HG02852 (cell line): Measurements from ENCODE around the gene ZNF562.
A peak's percentile ranks its signal among the peaks of the same experiment; 100 is the strongest.
"Not testable (repeated sequence)": the region's sequence is repeated elsewhere in the genome, so short reads cannot be mapped to it uniquely, and the experiment has no call there.

Experiments
- ATAC-seq: cut with Tn5 transposase; IDR thresholded peaks from one replicate; pipeline ENCODE4 v1.9.1; 2021; ENCODE audit warnings: mild to moderate bottlenecking, moderate library complexity; ENCODE audit not compliant: unreplicated experiment

Gene ZNF562

GRCh38 chr19:9674663-9675357 is at the start of gene ZNF562:
Gene ZNF562 (minus strand): TSS chr19:9675100. CDS start chr19:9660744, 14,356 bp downstream.
- ATAC-seq = peak; percentile 90

GRCh38 chr19:9724157-9724556 is 49.3 kb upstream of the ZNF562 start:
- ATAC-seq = no peak

GRCh38 chr19:9721861-9722260 is 47.0 kb upstream of the ZNF562 start:
- no peak for ATAC-seq

GRCh38 chr19:9720541-9720940 is 45.6 kb upstream of the ZNF562 start:
- no peak for ATAC-seq

- ATAC-seq = no peak
Observed at GRCh38 chr19:9711815-9712214, 36.9 kb upstream of the ZNF562 start.

- ATAC-seq = no peak
Observed at GRCh38 chr19:9709305-9709704, 34.4 kb upstream of the ZNF562 start.

- ATAC-seq = no peak
Observed at GRCh38 chr19:9705836-9706235, 30.9 kb upstream of the ZNF562 start.

- no peak for ATAC-seq
Observed at GRCh38 chr19:9702186-9702585, 27.3 kb upstream of the ZNF562 start.

- ATAC-seq = no peak
Observed at GRCh38 chr19:9700229-9700981, 25.5 kb upstream of the ZNF562 start.

- ATAC-seq = not testable (repeated sequence)
Observed at GRCh38 chr19:9690301-9690700, 15.4 kb upstream of the ZNF562 start.

- not testable (repeated sequence) for ATAC-seq
Observed at GRCh38 chr19:9679996-9680395, 5.1 kb upstream of the ZNF562 start.

- ATAC-seq = not testable (repeated sequence)
Observed at GRCh38 chr19:9675358-9675901, 530 bp upstream of the ZNF562 start.

GRCh38 chr19:9673912-9674662 is 813 bp downstream of the ZNF562 start:
- ATAC-seq = peak; percentile 18

GRCh38 chr19:9672893-9673292 is 2.0 kb downstream of the ZNF562 start:
- ATAC-seq = no peak

- ATAC-seq = no peak
Observed at GRCh38 chr19:9671655-9672054, 3.2 kb downstream of the ZNF562 start.

- no peak for ATAC-seq
Observed at GRCh38 chr19:9668544-9668943, 6.4 kb downstream of the ZNF562 start.

- no peak for ATAC-seq
Observed at GRCh38 chr19:9667898-9668297, 7.0 kb downstream of the ZNF562 start.

- no peak for ATAC-seq
Observed at GRCh38 chr19:9658769-9659168, 16.1 kb downstream of the ZNF562 start.

- ATAC-seq = not testable (repeated sequence)
Observed at GRCh38 chr19:9653066-9653555, 21.8 kb downstream of the ZNF562 start.

- ATAC-seq = not testable (repeated sequence)
Observed at GRCh38 chr19:9651464-9651863, 23.4 kb downstream of the ZNF562 start.

GRCh38 chr19:9650345-9650744 is 24.6 kb downstream of the ZNF562 start:
- no peak for ATAC-seq
